Naive thymus-derived CD8-positive, alpha-beta T cell (primary cell): ENCODE data around the gene RRP8. TPM values are rescaled to one million over a fixed set of nuclear protein-coding genes. Genes with fewer than 3 reads are reported as not detected.

Experiments used
- ATAC-seq, 2 donors: fragments of 150-1000 bp; cut with Tn5 transposase in 1 of 2; sonication (Bioruptor Pico), chemical (Tn5 transposase) in 1 of 2; 1 replicate in 1 of 2; 2 replicates in 1 of 2; pipeline ENCODE4 v1.10.0; 2021; ENCODE audit warnings: mild to moderate bottlenecking in 2 of 2, moderate library complexity in 2 of 2
- POLR2A ChIA-PET: fragments of 350-600 bp; sonication (Branson Sonifier 250); formaldehyde crosslinking; loops from one replicate; lab custom pipeline; 2021; ENCODE audit warnings: antibody characterized with exemption; lab: Charles Lee
- DNase-seq, 10 donors: peaks; one replicate each; pipeline versions ENCODE4 v3.0.0 to v3.0.0-alpha.2; 2020 to 2022
- H3K27ac Mint-ChIP-seq, 10 donors: one replicate each; pipeline ENCODE4 v1.8.0; 2020 to 2022; ENCODE audit warnings: mild to moderate bottlenecking in 10 of 10, mixed read lengths in 10 of 10, moderate library complexity in 4 of 10, inconsistent platforms in 1 of 10
- H3K27me3 Mint-ChIP-seq, 5 donors: one replicate each; pipeline ENCODE4 v1.8.0; 2021 to 2022; ENCODE audit warnings: mixed read lengths in 5 of 5
- H3K36me3 Mint-ChIP-seq, 3 donors: one replicate each; pipeline ENCODE4 v1.8.0; 2020 to 2022; ENCODE audit warnings: mixed read lengths in 3 of 3, mild to moderate bottlenecking in 2 of 3, inconsistent platforms in 1 of 3
- H3K4me1 Mint-ChIP-seq, 4 donors: one replicate each; pipeline ENCODE4 v1.8.0; 2021 to 2022; ENCODE audit warnings: mixed read lengths in 4 of 4
- H3K4me3 Mint-ChIP-seq, 10 donors: one replicate each; pipeline ENCODE4 v1.8.0; 2020 to 2022; ENCODE audit warnings: mild to moderate bottlenecking in 10 of 10, mixed read lengths in 10 of 10, moderate library complexity in 6 of 10, inconsistent platforms in 1 of 10
- H3K9me3 Mint-ChIP-seq, 9 donors: one replicate each; pipeline ENCODE4 v1.8.0; 2020 to 2022; ENCODE audit warnings: mixed read lengths in 9 of 9, mild to moderate bottlenecking in 3 of 9, inconsistent platforms in 1 of 9, moderate library complexity in 1 of 9
- polyA plus RNA-seq, 3 donors: library from polyadenylated mRNA; unstranded; fragments of 300-500 nt; fragmentation: Illumina TruSeq; gene quantifications; one replicate each; pipeline ENCODE4 v1.2.3, GENCODE V29; 2021
- total RNA-seq, 8 experiments: library from RNA in 2 of 8; stranded (reverse) in 2 of 8; gene quantifications; one replicate each; pipeline ENCODE4 v1.2.3 and lab custom pipeline; 2021 to 2026

RRP8 gene
- total and polyA plus RNA-seq, 5 experiments from 2014 or later = 17.8 to 35.7 (median 25.9) TPM

- POLR2A ChIA-PET = no interaction called here
- H3K27ac Mint-ChIP-seq = no peak overlapping the region
- H3K9me3 Mint-ChIP-seq = no peaks in the 10 kb centered on the region
- ATAC-seq = no peak
- no peak overlapping the region for H3K4me3 Mint-ChIP-seq
- no peaks in the 10 kb centered on the region for H3K27me3 Mint-ChIP-seq
- H3K36me3 Mint-ChIP-seq = peaks cover 0 to 10% (median 0%) of the 10 kb centered on the region in 3 donors
- no peak for DNase-seq
- peaks cover 2 to 17% (median 7%) of the 10 kb centered on the region in 4 donors for H3K4me1 Mint-ChIP-seq
Observed at GRCh38 chr11:6640985-6641701, 37.7 kb upstream of the RRP8 start.

- no peak for ATAC-seq
- Mint-ChIP-seq H3K4me3 (no peak overlapping the region), H3K9me3 (no peaks in the 10 kb centered on the region), H3K36me3 (peaks cover 0 to 10% (median 0%) of the 10 kb centered on the region in 3 donors), H3K27ac (no peak overlapping the region), H3K27me3 (no peaks in the 10 kb centered on the region), H3K4me1 (peaks cover 2 to 10% (median 7%) of the 10 kb centered on the region in 4 donors)
- POLR2A ChIA-PET = interaction anchor here (1.5 to 1.8 kb wide), 3 partner anchors 21 to 42 kb away, joined by 6 to 7 read pairs (median 6); partner anchors contain the start of genes MRPL17, TAF10 and TPP1
- DNase-seq = no peak
Observed at GRCh38 chr11:6640036-6640984, 36.9 kb upstream of the RRP8 start.

GRCh38 chr11:6638429-6638828 is 35.0 kb upstream of the RRP8 start:
- Mint-ChIP-seq H3K9me3 (no peaks in the 10 kb centered on the region), H3K27ac (no peak overlapping the region), H3K4me1 (peaks cover 2 to 8% (median 5%) of the 10 kb centered on the region in 4 donors), H3K36me3 (peaks cover 0 to 13% (median 0%) of the 10 kb centered on the region in 3 donors), H3K4me3 (no peak overlapping the region), H3K27me3 (no peaks in the 10 kb centered on the region)
- POLR2A ChIA-PET = interaction anchor here (0.8 to 4.3 kb wide), 4 partner anchors 9 to 26 kb away, joined by 3 to 18 read pairs (median 6); partner anchors contain the start of gene TAF10
- no peak for ATAC-seq
- DNase-seq = no peak

- Mint-ChIP-seq H3K27me3 (no peaks in the 10 kb centered on the region), H3K4me1 (peaks cover 2 to 8% (median 6%) of the 10 kb centered on the region in 4 donors), H3K4me3 (no peak overlapping the region), H3K27ac (no peak overlapping the region), H3K36me3 (peaks cover 0 to 19% (median 0%) of the 10 kb centered on the region in 3 donors), H3K9me3 (no peaks in the 10 kb centered on the region)
- ATAC-seq (no peak), DNase-seq (no peak)
- POLR2A ChIA-PET = interaction anchor here (1.2 to 4.3 kb wide), 2 partner anchors 10 to 19 kb away, joined by 4 to 18 read pairs; partner anchors contain the start of gene TPP1
Observed at GRCh38 chr11:6637871-6638270, 34.5 kb upstream of the RRP8 start.

GRCh38 chr11:6636480-6636879 is 33.1 kb upstream of the RRP8 start:
- Mint-ChIP-seq H3K27ac (no peak overlapping the region), H3K9me3 (no peaks in the 10 kb centered on the region), H3K4me3 (no peak overlapping the region), H3K36me3 (peaks cover 0 to 26% (median 3%) of the 10 kb centered on the region in 3 donors), H3K4me1 (peaks cover 2 to 18% (median 6%) of the 10 kb centered on the region in 4 donors), H3K27me3 (no peaks in the 10 kb centered on the region)
- no peak for ATAC-seq
- no peak for DNase-seq
- POLR2A ChIA-PET = interaction anchor here (1.2 to 4.3 kb wide), 2 partner anchors 11 to 17 kb away, joined by 4 to 18 read pairs; partner anchors contain the start of gene TPP1

- peak overlapping the region in 2 of 10 donors; percentile 21 to 46 for H3K27ac Mint-ChIP-seq
- no peak for ATAC-seq
- peaks cover 2 to 18% (median 6%) of the 10 kb centered on the region in 4 donors for H3K4me1 Mint-ChIP-seq
- POLR2A ChIA-PET = interaction anchor here (4.3 kb wide), 1 partner anchor 12 kb away, joined by 18 read pairs; no protein-coding TSS in a partner anchor
- H3K27me3 Mint-ChIP-seq = no peaks in the 10 kb centered on the region
- no peak overlapping the region for H3K4me3 Mint-ChIP-seq
- no peaks in the 10 kb centered on the region for H3K9me3 Mint-ChIP-seq
- H3K36me3 Mint-ChIP-seq = peaks cover 0 to 30% (median 6%) of the 10 kb centered on the region in 3 donors
- DNase-seq = no peak
Observed at GRCh38 chr11:6635082-6635932, 31.9 kb upstream of the RRP8 start.

GRCh38 chr11:6634534-6634933 is 31.1 kb upstream of the RRP8 start:
- peaks cover 2 to 16% (median 4%) of the 10 kb centered on the region in 4 donors for H3K4me1 Mint-ChIP-seq
- peak overlapping the region in 4 of 10 donors; percentile 4 to 47 (median 33) for H3K27ac Mint-ChIP-seq
- no peak overlapping the region for H3K4me3 Mint-ChIP-seq
- DNase-seq (no peak), ATAC-seq (no peak)
- POLR2A ChIA-PET = no interaction called here
- no peaks in the 10 kb centered on the region for H3K27me3 Mint-ChIP-seq
- H3K9me3 Mint-ChIP-seq = no peaks in the 10 kb centered on the region
- peaks cover 0 to 30% (median 6%) of the 10 kb centered on the region in 3 donors for H3K36me3 Mint-ChIP-seq

- peak overlapping the region in 2 of 10 donors; percentile 4 to 76 for H3K27ac Mint-ChIP-seq
- no peaks in the 10 kb centered on the region for H3K9me3 Mint-ChIP-seq
- no peak for DNase-seq
- POLR2A ChIA-PET = no interaction called here
- H3K27me3 Mint-ChIP-seq = no peaks in the 10 kb centered on the region
- peaks cover 0 to 14% (median 1%) of the 10 kb centered on the region in 4 donors for H3K4me1 Mint-ChIP-seq
- ATAC-seq = no peak
- no peak overlapping the region for H3K4me3 Mint-ChIP-seq
- H3K36me3 Mint-ChIP-seq = peaks cover 0 to 29% (median 6%) of the 10 kb centered on the region in 3 donors
Observed at GRCh38 chr11:6633422-6634408, 30.3 kb upstream of the RRP8 start.

DNA sequence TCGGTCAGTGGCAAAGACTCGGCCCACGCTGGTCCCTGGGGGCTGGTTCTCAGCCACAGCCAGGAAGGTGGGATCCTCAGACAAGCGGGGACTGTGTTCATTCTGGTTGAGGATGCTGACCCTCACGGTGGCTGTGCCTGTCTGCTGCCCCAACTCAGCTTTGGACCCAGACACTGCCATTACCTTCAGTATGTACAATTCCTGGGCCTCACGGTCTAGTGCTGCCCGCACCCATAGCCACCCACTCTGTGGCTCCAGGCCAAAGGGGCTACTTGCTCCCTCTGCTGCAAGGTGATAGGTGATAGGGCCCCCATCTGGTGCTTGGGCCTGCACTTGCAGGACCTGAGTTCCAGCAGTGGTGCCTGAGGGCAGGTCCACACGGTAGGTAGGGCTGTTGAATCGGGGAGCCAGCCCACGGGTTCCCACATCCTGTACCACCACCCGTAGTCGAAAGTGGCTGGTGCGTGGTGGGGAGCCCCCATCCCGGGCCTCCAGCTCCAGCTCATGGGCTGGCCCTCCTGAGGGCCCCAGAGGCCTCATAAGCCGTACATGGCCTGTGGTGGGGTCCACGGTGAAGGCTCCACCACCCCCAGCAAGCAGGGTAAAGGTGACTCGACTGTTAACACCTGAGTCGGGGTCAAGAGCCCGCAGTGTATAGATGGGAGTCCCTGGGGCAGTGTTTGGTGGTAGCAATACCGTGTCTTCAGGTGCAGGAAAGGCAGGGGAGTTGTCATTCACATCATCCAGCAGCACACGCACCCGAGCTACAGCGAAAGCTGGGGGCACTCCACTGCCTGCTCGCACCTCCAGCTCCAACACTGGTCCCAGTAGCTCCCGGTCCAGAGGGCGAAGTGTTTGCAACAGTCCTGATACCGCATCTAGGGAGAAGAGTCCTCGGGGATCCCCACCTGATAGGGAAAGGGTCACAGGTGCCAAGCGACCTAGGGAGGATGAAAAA is 29.0 kb upstream of the RRP8 start:
- H3K27me3 Mint-ChIP-seq = no peaks in the 10 kb centered on the region
- POLR2A ChIA-PET = interaction anchor here (2.2 to 3.0 kb wide), 2 partner anchors 13 to 20 kb away, joined by 7 to 12 read pairs; partner anchors contain the start of genes TAF10 and TPP1
- peaks cover 0 to 29% (median 6%) of the 10 kb centered on the region in 3 donors for H3K36me3 Mint-ChIP-seq
- H3K27ac Mint-ChIP-seq = peak overlapping the region in 3 of 10 donors; percentile 46 to 77 (median 69)
- peaks cover 9 to 26% (median 11%) of the 10 kb centered on the region in 4 donors for H3K4me1 Mint-ChIP-seq
- no peak overlapping the region for H3K4me3 Mint-ChIP-seq
- H3K9me3 Mint-ChIP-seq = no peaks in the 10 kb centered on the region
- ATAC-seq (no peak), DNase-seq (no peak)
